C4-2B (cell line): ENCODE measurements around the gene NR3C1.

Experiments used
- H3K27ac ChIP-seq: fragments of 450-650 bp; 2 replicates; pipeline ENCODE4 v1.5.1; 2017
- CTCF ChIP-seq: fragments of 450-650 bp; conservative IDR thresholded peaks from 2 replicates; pipeline ENCODE4 v1.5.1; 2017; ENCODE audit warnings: mild to moderate bottlenecking
- ZFX ChIP-seq: fragments of 450-650 bp; IDR thresholded peaks from 2 replicates; pipeline ENCODE4 v1.6.1; 2017

Gene NR3C1

GRCh38 chr5:143302341-143303045 is 101.0 kb downstream of the NR3C1 start:
- TF ChIP-seq CTCF, result no peak
- TF ChIP-seq ZFX, result no peak
- H3K27ac ChIP-seq, result no peak overlapping the region

- TF ChIP-seq ZFX (no peak), CTCF (no peak)
- no peak overlapping the region for H3K27ac ChIP-seq
These were observed 105.7 kb downstream of the NR3C1 start for GRCh38 chr5:143297756-143298155.

- H3K27ac ChIP-seq, result no peak overlapping the region
- TF ChIP-seq CTCF (no peak), ZFX (no peak)
These were observed 113.4 kb downstream of the NR3C1 start for GRCh38 chr5:143290125-143290524.

GRCh38 chr5:143284521-143284920 is 119.0 kb downstream of the NR3C1 start:
- no peak overlapping the region for H3K27ac ChIP-seq
- TF ChIP-seq ZFX (no peak), CTCF (no peak)

GRCh38 chr5:143284002-143284401 is 119.5 kb downstream of the NR3C1 start:
- TF ChIP-seq ZFX, result no peak
- TF ChIP-seq CTCF, result no peak
- no peak overlapping the region for H3K27ac ChIP-seq

- TF ChIP-seq ZFX, result no peak
- TF ChIP-seq CTCF, result no peak
- no peak overlapping the region for H3K27ac ChIP-seq
These were observed 122.3 kb downstream of the NR3C1 start for GRCh38 chr5:143281226-143281625.

GRCh38 chr5:143279698-143280097 is 123.8 kb downstream of the NR3C1 start:
- no peak for TF ChIP-seq ZFX
- no peak for TF ChIP-seq CTCF
- no peak overlapping the region for H3K27ac ChIP-seq
